Superior temporal gyrus (tissue), 1 donor: ENCODE data around the gene METTL13.

Experiments
- DNase-seq: peaks from one replicate; pipeline ENCODE4 v3.0.0-alpha.2; 2016; ENCODE audit errors: extremely low spot score

Gene METTL13

DNA sequence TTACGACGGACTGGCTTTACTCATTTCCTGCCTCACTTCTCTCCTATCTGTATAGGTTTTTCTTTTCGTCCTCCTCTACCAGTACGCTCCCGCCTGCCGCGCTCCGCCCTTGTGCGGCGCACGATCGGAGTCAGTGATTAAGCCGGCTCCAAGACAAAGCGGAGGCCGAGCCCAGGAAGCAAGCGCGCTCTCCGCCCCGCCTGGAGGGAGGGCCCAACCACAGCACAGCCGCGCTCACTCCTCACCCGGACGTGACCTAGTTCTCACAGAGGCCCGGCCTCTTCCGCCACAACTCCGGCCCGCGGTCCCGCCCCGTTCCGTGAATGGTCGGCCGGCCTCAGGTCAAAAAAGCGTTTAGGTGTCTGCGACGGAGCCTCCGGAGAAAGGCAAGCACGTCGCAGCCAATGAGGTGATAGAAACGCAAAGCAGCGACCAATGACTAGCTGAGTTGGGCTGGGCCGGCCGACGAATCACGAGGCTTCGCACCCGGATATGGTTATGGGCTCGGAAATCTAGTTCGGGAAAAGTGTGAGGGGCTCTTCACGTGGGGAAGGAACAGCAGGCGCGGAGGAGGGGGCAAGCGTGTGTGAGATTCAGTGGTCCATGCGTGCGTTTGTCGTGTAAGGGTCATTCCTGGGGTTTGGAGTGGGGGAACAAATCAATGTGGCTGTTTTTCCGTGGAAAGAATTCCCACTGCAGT lies at the start of gene METTL13:
METTL13 (plus strand) TSS at position 485 of the 700 bp plus-strand sequence. CDS start 308 bp downstream, outside the sequence.
- DNase-seq = peak; percentile 99

DNA sequence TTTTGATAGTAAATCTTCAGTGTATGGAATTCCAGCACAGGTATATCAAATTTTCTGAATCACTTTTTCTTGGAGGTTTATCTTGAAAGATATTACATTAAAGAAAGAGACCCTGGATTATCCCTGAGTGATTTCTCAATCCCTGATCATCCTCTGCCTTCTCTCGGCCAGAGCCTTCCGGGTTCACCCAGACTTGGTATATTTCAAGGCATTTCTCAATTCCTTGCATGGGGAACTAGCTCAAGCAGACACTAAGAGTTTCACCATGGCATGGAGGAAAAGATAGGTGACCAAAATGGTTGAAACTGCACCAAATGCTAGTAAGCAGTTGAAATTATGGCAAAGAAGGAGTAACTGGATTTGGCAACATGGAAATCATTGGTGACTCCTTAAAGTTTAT lies 45.3 kb upstream of the METTL13 start:
- no peak for DNase-seq

GRCh38 chr1:171738911-171739310 lies 42.5 kb upstream of the METTL13 start:
- DNase-seq = no peak

GRCh38 chr1:171739656-171740055 lies 41.8 kb upstream of the METTL13 start:
- no peak for DNase-seq

- DNase-seq = no peak
These were observed 41.0 kb upstream of the METTL13 start for GRCh38 chr1:171740356-171740863.

GRCh38 chr1:171740987-171741871 lies 40.2 kb upstream of the METTL13 start:
- DNase-seq = peak; percentile 64

DNA sequence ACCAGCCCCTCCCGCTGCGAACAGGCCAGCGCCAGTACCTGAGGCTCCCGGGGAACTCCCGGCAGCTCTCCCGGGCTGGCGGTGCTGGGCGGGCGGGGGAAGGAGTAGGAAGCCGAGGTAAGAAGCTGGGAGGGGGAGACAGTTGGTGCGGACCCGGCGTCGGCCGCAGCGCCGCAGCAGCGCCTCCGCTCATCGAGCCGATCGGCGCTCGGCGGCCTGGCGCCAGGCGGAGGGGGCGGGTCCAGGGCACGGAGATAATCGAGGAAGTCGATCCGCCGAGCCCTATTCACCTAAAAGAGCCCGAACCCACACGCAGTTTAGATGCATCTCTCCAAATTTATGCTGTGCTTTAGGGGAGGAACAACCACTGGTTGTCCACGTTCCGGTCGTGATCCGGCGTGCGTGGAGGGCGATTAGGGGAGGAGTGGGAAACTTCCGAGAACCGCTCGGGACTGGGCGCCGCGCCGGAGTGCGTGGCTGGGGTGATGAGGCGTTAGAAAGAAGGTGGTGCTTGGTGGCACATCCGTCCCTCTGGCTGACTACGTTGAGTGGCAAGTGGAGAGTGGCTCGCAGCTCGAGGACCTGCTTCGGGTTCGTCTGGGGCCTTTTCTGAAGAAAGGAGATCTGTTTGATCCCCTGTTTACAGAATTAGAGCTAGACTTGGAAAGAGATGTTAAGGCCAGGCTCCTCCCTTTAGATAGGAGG lies 39.4 kb upstream of the METTL13 start, which contains the start of gene VAMP4:
VAMP4 (minus strand) TSS at position 194 of the 705 bp plus-strand sequence. CDS start 3,651 bp downstream, outside the sequence.
- DNase-seq = peak; percentile 88

- DNase-seq = no peak
These were observed 38.9 kb upstream of the METTL13 start for GRCh38 chr1:171742577-171742922.

GRCh38 chr1:171743081-171743870 lies 38.2 kb upstream of the METTL13 start:
- peak; percentile 63 for DNase-seq

GRCh38 chr1:171744986-171745385 lies 36.5 kb upstream of the METTL13 start:
- no peak for DNase-seq

DNA sequence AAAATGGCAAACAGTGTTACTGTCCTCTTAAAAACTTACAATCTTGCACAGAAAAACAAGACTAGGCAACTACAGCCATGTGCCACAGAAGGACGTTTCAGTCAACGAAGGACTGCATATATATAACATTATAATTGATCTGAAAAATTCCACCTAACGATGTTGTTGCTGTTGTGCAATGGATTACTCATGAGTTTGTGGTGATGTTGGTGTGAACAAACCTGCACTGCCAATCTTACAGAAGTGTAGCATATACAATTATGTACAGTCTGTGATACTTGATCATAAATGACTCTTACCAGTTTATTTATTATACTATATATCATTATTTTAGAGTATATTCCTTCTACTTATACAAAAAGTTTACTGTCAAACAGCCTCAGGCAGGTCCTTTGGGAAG lies 32.8 kb upstream of the METTL13 start:
- no peak for DNase-seq

- no peak for DNase-seq
These were observed 30.2 kb upstream of the METTL13 start for GRCh38 chr1:171751221-171751620.

GRCh38 chr1:171753182-171753581 lies 28.3 kb upstream of the METTL13 start:
- DNase-seq = no peak

GRCh38 chr1:171753685-171754352 lies 27.6 kb upstream of the METTL13 start:
- no peak for DNase-seq

DNA sequence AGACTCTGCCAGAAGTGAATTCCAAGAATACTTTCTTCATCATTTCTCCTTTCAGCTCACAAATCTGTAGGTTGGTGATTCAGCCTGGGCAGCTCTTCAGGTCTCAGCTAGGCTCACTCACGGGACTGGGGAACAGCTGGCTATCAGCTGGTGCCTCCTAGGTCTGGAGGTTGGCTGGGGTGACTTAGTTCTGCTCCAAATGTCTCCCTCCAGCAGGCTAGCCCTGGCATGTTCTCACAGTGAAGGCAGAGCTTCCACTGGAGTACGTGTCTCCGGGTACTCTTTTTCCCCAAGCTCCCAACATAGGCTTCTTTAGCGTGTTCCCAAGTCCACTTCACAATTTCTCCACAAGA lies 27.1 kb upstream of the METTL13 start:
- no peak for DNase-seq

DNA sequence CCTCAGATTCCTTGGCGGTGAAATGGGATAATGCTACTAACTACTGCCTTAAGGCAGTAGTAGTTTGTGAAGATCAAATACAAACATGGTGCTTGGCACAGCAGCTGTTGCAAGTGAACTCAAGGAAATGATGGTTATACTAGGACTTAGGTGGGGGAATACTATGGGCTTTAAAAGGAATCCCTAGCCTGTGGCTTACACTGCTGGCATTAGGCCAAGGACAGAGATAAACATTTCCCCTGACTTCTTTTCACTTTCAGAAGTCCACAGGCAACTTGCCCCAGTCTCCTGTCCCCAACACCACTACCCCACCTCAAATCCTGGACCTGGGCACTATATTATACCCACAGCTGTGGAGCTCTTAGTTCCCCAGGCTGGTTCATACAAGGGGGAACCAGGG lies 26.5 kb upstream of the METTL13 start:
- no peak for DNase-seq

- no peak for DNase-seq
These were observed 24.6 kb upstream of the METTL13 start for GRCh38 chr1:171756856-171757255.

DNA sequence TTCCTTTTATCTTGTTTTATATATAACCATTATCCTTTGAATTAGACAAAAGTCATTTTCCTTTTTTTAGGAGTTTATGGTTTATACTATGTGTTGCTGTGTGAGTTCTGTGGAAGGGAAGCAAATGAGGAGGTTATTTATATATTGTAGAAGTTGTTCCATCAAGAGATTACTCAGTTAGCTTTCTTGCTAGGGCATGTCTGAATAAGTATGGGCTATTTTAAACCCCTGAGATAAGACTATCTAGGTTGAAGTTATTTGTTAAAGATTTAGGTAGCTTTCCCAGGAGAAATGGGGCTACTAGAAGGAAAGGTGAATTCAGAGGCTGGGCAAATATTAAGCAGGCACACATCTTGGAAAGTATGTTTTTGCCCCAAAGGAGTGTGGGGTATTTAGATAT lies 23.4 kb upstream of the METTL13 start:
- no peak for DNase-seq

- no peak for DNase-seq
These were observed 19.3 kb upstream of the METTL13 start for GRCh38 chr1:171762143-171762563.

DNA sequence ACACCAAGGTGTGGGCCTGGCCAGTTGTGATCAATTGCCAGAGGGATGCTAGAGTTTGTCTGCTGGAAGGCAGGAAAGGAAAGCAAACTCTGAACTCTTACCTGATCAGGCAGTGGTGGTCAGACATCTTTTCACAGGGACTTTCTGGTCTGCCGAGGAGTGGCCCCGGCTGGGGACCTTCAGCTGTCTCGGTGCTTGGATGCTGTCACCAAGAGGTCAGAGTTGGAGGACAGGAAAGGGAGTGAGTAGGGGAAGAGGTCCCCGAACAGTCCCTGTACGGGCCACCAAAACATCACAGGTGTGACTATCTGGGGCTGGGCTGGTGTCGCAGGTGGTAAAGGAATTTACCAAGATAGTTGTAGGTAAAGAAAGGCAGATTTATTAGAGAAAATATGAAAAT lies 17.7 kb upstream of the METTL13 start:
- no peak for DNase-seq

DNA sequence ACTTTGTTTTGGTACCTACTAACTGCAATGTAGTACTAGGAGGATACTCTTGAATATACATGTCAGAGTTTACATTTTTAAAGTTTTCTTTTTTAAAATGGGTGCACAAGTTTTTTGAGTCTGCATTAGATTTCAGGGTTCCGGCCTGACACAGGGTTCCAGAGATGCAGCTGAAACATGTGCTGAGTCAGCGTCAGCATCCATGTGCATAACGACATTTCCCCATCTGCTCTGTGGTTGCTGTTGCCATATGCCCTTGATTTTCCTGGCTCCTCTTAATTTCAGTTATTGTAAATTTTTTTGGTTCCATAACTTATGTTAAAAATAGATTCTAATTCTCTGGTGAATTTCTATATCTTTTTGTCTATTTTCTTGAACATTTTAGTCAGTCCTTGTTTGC lies 12.3 kb upstream of the METTL13 start:
- no peak for DNase-seq
